ENCODE measurements around the gene HOXC6. TPM values are rescaled to one million over a fixed set of nuclear protein-coding genes. Genes with fewer than 3 reads are reported as not detected.

The HOXC6 gene
- total RNA-seq, 1 donor: not detected

- Histone ChIP-seq H3K27me3 (ENCODE audit: insufficient read depth, low read length) (peaks cover 92% of the 10 kb centered on the region), H3K4me1 (ENCODE audit: insufficient read depth, low read length) (peaks cover 22% of the 10 kb centered on the region), H3K9me3 (ENCODE audit: low read depth, low read length) (no peaks in the 10 kb centered on the region), H3K4me3 (ENCODE audit: low read length) (no peak overlapping the region)
Observed at GRCh38 chr12:54015018-54015931, 13.0 kb upstream of the HOXC6 start.

GRCh38 chr12:54016051-54016450, 12.2 kb upstream of the HOXC6 start:
- no peaks in the 10 kb centered on the region for H3K9me3 ChIP-seq (ENCODE audit: low read depth, low read length)
- H3K27me3 ChIP-seq (ENCODE audit: insufficient read depth, low read length): peaks cover 92% of the 10 kb centered on the region
- H3K4me1 ChIP-seq (ENCODE audit: insufficient read depth, low read length): peaks cover 19% of the 10 kb centered on the region
- no peak overlapping the region for H3K4me3 ChIP-seq (ENCODE audit: low read length)

GRCh38 chr12:54016478-54016964, 11.7 kb upstream of the HOXC6 start:
- H3K9me3 ChIP-seq (ENCODE audit: low read depth, low read length): no peaks in the 10 kb centered on the region
- H3K4me1 ChIP-seq (ENCODE audit: insufficient read depth, low read length): peaks cover 16% of the 10 kb centered on the region
- H3K4me3 ChIP-seq (ENCODE audit: low read length): no peak overlapping the region
- H3K27me3 ChIP-seq (ENCODE audit: insufficient read depth, low read length): peaks cover 92% of the 10 kb centered on the region

GRCh38 chr12:54017027-54017788, 11.0 kb upstream of the HOXC6 start:
- Histone ChIP-seq H3K4me3 (ENCODE audit: low read length) (peak overlapping the region; percentile 15), H3K4me1 (ENCODE audit: insufficient read depth, low read length) (peaks cover 16% of the 10 kb centered on the region), H3K27me3 (ENCODE audit: insufficient read depth, low read length) (peaks cover 93% of the 10 kb centered on the region), H3K9me3 (ENCODE audit: low read depth, low read length) (no peaks in the 10 kb centered on the region)

GRCh38 chr12:54017878-54018467, 10.3 kb upstream of the HOXC6 start:
- Histone ChIP-seq H3K27me3 (ENCODE audit: insufficient read depth, low read length) (peaks cover 93% of the 10 kb centered on the region), H3K9me3 (ENCODE audit: low read depth, low read length) (no peaks in the 10 kb centered on the region), H3K4me3 (ENCODE audit: low read length) (peak overlapping the region; percentile 15), H3K4me1 (ENCODE audit: insufficient read depth, low read length) (peaks cover 16% of the 10 kb centered on the region)

- Histone ChIP-seq H3K4me1 (ENCODE audit: insufficient read depth, low read length) (peaks cover 16% of the 10 kb centered on the region), H3K27me3 (ENCODE audit: insufficient read depth, low read length) (peaks cover 93% of the 10 kb centered on the region), H3K9me3 (ENCODE audit: low read depth, low read length) (no peaks in the 10 kb centered on the region), H3K4me3 (ENCODE audit: low read length) (no peak overlapping the region)
Observed at GRCh38 chr12:54018468-54018984, 9.7 kb upstream of the HOXC6 start.

- H3K27me3 ChIP-seq (ENCODE audit: insufficient read depth, low read length): peaks cover 93% of the 10 kb centered on the region
- H3K4me3 ChIP-seq (ENCODE audit: low read length): no peak overlapping the region
- no peaks in the 10 kb centered on the region for H3K9me3 ChIP-seq (ENCODE audit: low read depth, low read length)
- peaks cover 16% of the 10 kb centered on the region for H3K4me1 ChIP-seq (ENCODE audit: insufficient read depth, low read length)
Observed at GRCh38 chr12:54019091-54019811, 9.0 kb upstream of the HOXC6 start.

- Histone ChIP-seq H3K9me3 (ENCODE audit: low read depth, low read length) (no peaks in the 10 kb centered on the region), H3K27me3 (ENCODE audit: insufficient read depth, low read length) (peaks cover 94% of the 10 kb centered on the region), H3K4me3 (ENCODE audit: low read length) (no peak overlapping the region), H3K4me1 (ENCODE audit: insufficient read depth, low read length) (peaks cover 16% of the 10 kb centered on the region)
Observed at GRCh38 chr12:54019924-54020590, 8.2 kb upstream of the HOXC6 start.

GRCh38 chr12:54020591-54021405, 7.4 kb upstream of the HOXC6 start:
- peaks cover 94% of the 10 kb centered on the region for H3K27me3 ChIP-seq (ENCODE audit: insufficient read depth, low read length)
- peaks cover 16% of the 10 kb centered on the region for H3K4me1 ChIP-seq (ENCODE audit: insufficient read depth, low read length)
- H3K4me3 ChIP-seq (ENCODE audit: low read length): no peak overlapping the region
- H3K9me3 ChIP-seq (ENCODE audit: low read depth, low read length): no peaks in the 10 kb centered on the region

GRCh38 chr12:54021432-54022013, 6.7 kb upstream of the HOXC6 start:
- Histone ChIP-seq H3K4me3 (ENCODE audit: low read length) (no peak overlapping the region), H3K9me3 (ENCODE audit: low read depth, low read length) (no peaks in the 10 kb centered on the region), H3K27me3 (ENCODE audit: insufficient read depth, low read length) (peaks cover 95% of the 10 kb centered on the region), H3K4me1 (ENCODE audit: insufficient read depth, low read length) (peaks cover 16% of the 10 kb centered on the region)

- H3K9me3 ChIP-seq (ENCODE audit: low read depth, low read length): no peaks in the 10 kb centered on the region
- H3K27me3 ChIP-seq (ENCODE audit: insufficient read depth, low read length): peaks cover 97% of the 10 kb centered on the region
- peaks cover 5% of the 10 kb centered on the region for H3K4me1 ChIP-seq (ENCODE audit: insufficient read depth, low read length)
- H3K4me3 ChIP-seq (ENCODE audit: low read length): no peak overlapping the region
Observed at GRCh38 chr12:54022960-54023884, 5.0 kb upstream of the HOXC6 start.

- Histone ChIP-seq H3K4me1 (ENCODE audit: insufficient read depth, low read length) (no peaks in the 10 kb centered on the region), H3K4me3 (ENCODE audit: low read length) (no peak overlapping the region), H3K27me3 (ENCODE audit: insufficient read depth, low read length) (peaks cover 100% of the 10 kb centered on the region), H3K9me3 (ENCODE audit: low read depth, low read length) (no peaks in the 10 kb centered on the region)
Observed at GRCh38 chr12:54024127-54024526, 4.1 kb upstream of the HOXC6 start.

Measured in mononuclear cell (primary cell).